IMR-90 (cell line): ENCODE measurements around the gene RAB3GAP2. TPM values are rescaled to one million over a fixed set of nuclear protein-coding genes. Genes with fewer than 3 reads are reported as not detected.

Experiments used
- ATAC-seq: fragments of 200-7000 bp; cut with Tn5 transposase; 2 replicates; pipeline ENCODE4 v1.9.1; 2020; ENCODE audit warnings: low read depth, mild to moderate bottlenecking, moderate library complexity
- BruUV-seq: library from RNA; stranded (reverse); fragments of 400-500 nt; replicated peaks from 2 replicates; lab custom pipeline; 2021; lab: Mats Ljungman, UMichigan
- CTCF ChIA-PET: fragments of 300-600 bp; formaldehyde crosslinking; extraction: SDS; loops from one replicate; lab custom pipeline; 2021; ENCODE audit warnings: antibody characterized with exemption; lab: Yijun Ruan, JAX
- POLR2A ChIA-PET: fragments of 300-600 bp; sonication (Branson Sonifier 250); formaldehyde crosslinking; loops from one replicate; lab custom pipeline; 2022; ENCODE audit warnings: antibody characterized with exemption; ENCODE audit not compliant: unreplicated experiment; lab: Charles Lee
- DNase-seq: peaks from one replicate; pipeline ENCODE4 v3.0.0; 2013
- H2AFZ ChIP-seq: replicated peaks from 2 replicates; pipeline ENCODE3; 2013; ENCODE audit warnings: low read length, mild to moderate bottlenecking; ENCODE audit not compliant: poor library complexity
- H2AK5ac ChIP-seq: 2 replicates; pipeline ENCODE4 v1.6.1; 2013; ENCODE audit warnings: low read depth, low read length, inconsistent platforms
- H2AK9ac ChIP-seq: replicated peaks from 2 replicates; pipeline ENCODE3; 2013; ENCODE audit warnings: mild to moderate bottlenecking, low read depth, low read length, moderate library complexity; ENCODE audit not compliant: poor library complexity
- H2BK120ac ChIP-seq: 2 replicates; pipeline ENCODE4 v1.6.1; 2013; ENCODE audit warnings: low read depth, low read length, inconsistent platforms
- H2BK15ac ChIP-seq: 3 replicates; pipeline ENCODE4 v1.6.1; 2013; ENCODE audit warnings: low read depth, low read length, inconsistent platforms
- H2BK20ac ChIP-seq: 2 replicates; pipeline ENCODE4 v1.6.1; 2013; ENCODE audit warnings: low read depth, mild to moderate bottlenecking, inconsistent platforms, low read length, moderate library complexity
- H2BK5ac ChIP-seq: 2 replicates; pipeline ENCODE4 v1.6.1; 2013; ENCODE audit warnings: mild to moderate bottlenecking, low read depth, low read length, inconsistent platforms; ENCODE audit not compliant: poor library complexity, severe bottlenecking
- H3K14ac ChIP-seq: replicated peaks from 2 replicates; pipeline ENCODE4 v1.6.1; 2013; ENCODE audit warnings: low read depth, low read length, inconsistent platforms
- H3K18ac ChIP-seq: 2 replicates; pipeline ENCODE4 v1.6.1; 2013; ENCODE audit warnings: low read depth, low read length, control low read depth
- H3K23ac ChIP-seq: 2 replicates; pipeline ENCODE4 v1.6.1; 2013; ENCODE audit warnings: low read depth, low read length, inconsistent platforms
- H3K27ac ChIP-seq: 2 replicates; pipeline ENCODE4 v1.5.1; 2013; ENCODE audit warnings: mild to moderate bottlenecking, control low read depth, low read length; ENCODE audit not compliant: insufficient read depth
- H3K27me3 ChIP-seq: 2 replicates; pipeline ENCODE4 v1.6.1; 2013; ENCODE audit warnings: low read length; ENCODE audit not compliant: control insufficient read depth, insufficient read depth
- H3K36me3 ChIP-seq: 2 replicates; pipeline ENCODE4 v1.6.1; 2013; ENCODE audit warnings: low read length, mixed read lengths; ENCODE audit not compliant: control insufficient read depth, insufficient read depth
- H3K4ac ChIP-seq: 2 replicates; pipeline ENCODE4 v1.6.1; 2013; ENCODE audit warnings: low read depth, low read length, inconsistent platforms
- H3K4me1 ChIP-seq: 2 replicates; pipeline ENCODE4 v1.6.1; 2013; ENCODE audit warnings: low read length, mixed read lengths; ENCODE audit not compliant: control insufficient read depth, insufficient read depth
- H3K4me2 ChIP-seq: 2 replicates; pipeline ENCODE4 v1.6.1; 2013; ENCODE audit warnings: low read depth, mild to moderate bottlenecking, control low read depth, low read length, moderate library complexity
- H3K4me3 ChIP-seq: 2 replicates; pipeline ENCODE4 v1.5.1; 2013; ENCODE audit warnings: low read depth, mild to moderate bottlenecking, control low read depth, low read length, moderate library complexity; ENCODE audit not compliant: insufficient read depth
- H3K56ac ChIP-seq: 2 replicates; pipeline ENCODE4 v1.6.1; 2013; ENCODE audit warnings: low read length, inconsistent platforms; ENCODE audit not compliant: insufficient read depth; ENCODE audit errors: extremely low read depth
- H3K79me1 ChIP-seq, 2 experiments: 2 replicates each; pipeline ENCODE4 v1.6.1; 2013; ENCODE audit warnings: low read length in 2 of 2, inconsistent platforms in 1 of 2, low read depth in 1 of 2
- H3K9ac ChIP-seq: 2 replicates; pipeline ENCODE4 v1.6.1; 2013; ENCODE audit warnings: low read depth, low read length, control low read depth
- H3K9me1 ChIP-seq: 2 replicates; pipeline ENCODE4 v1.6.1; 2013; ENCODE audit warnings: low read length, inconsistent platforms; ENCODE audit not compliant: insufficient read depth
- H3K9me3 ChIP-seq: 2 replicates; pipeline ENCODE4 v1.6.1; 2013; ENCODE audit warnings: low read length; ENCODE audit not compliant: control insufficient read depth, insufficient read depth
- H4K20me1 ChIP-seq: 2 replicates; pipeline ENCODE4 v1.6.1; 2013; ENCODE audit warnings: low read length, inconsistent platforms; ENCODE audit not compliant: insufficient read depth
- H4K5ac ChIP-seq: 2 replicates; pipeline ENCODE4 v1.6.1; 2013; ENCODE audit warnings: mild to moderate bottlenecking, low read depth, low read length, control low read depth
- H4K8ac ChIP-seq, 2 experiments: 2 replicates each; pipeline ENCODE4 v1.6.1; 2013; ENCODE audit warnings: low read depth in 2 of 2, low read length in 2 of 2, control low read depth in 1 of 2, inconsistent platforms in 1 of 2
- H4K91ac ChIP-seq: 2 replicates; pipeline ENCODE4 v1.6.1; 2013; ENCODE audit warnings: low read depth, low read length, inconsistent platforms; ENCODE audit not compliant: insufficient read depth
- BHLHE40 ChIP-seq: fragments of 150-350 bp; IDR thresholded peaks from 2 replicates; pipeline ENCODE4 v1.6.1; 2016; ENCODE audit warnings: mild to moderate bottlenecking, low read depth, low read length
- CEBPB ChIP-seq: IDR thresholded peaks from 2 replicates; pipeline ENCODE4 v1.6.1; 2012; ENCODE audit warnings: low read depth, low read length, improper control_type of control experiment
- CHD1 ChIP-seq: IDR thresholded peaks from 2 replicates; pipeline ENCODE4 v1.6.1; 2012; ENCODE audit warnings: low read depth, low read length, improper control_type of control experiment
- CTCF ChIP-seq: conservative IDR thresholded peaks from 2 replicates; pipeline ENCODE4 v1.5.1; 2012; ENCODE audit warnings: mild to moderate bottlenecking, low read depth, low read length, improper control_type of control experiment
- FOS ChIP-seq: fragments of 150-350 bp; IDR thresholded peaks from 2 replicates; pipeline ENCODE4 v1.6.1; 2016; ENCODE audit warnings: low read depth, low read length
- MAFK ChIP-seq: IDR thresholded peaks from 2 replicates; pipeline ENCODE4 v1.6.1; 2012; ENCODE audit warnings: low read depth, low read length, improper control_type of control experiment
- MAZ ChIP-seq: IDR thresholded peaks from 2 replicates; pipeline ENCODE4 v1.6.1; 2012; ENCODE audit warnings: low read depth, mild to moderate bottlenecking, low read length, improper control_type of control experiment, moderate library complexity, borderline replicate concordance
- MXI1 ChIP-seq: IDR thresholded peaks from 2 replicates; pipeline ENCODE4 v1.6.1; 2012; ENCODE audit warnings: low read depth, mild to moderate bottlenecking, low read length, moderate library complexity, borderline replicate concordance
- NFE2L2 ChIP-seq: fragments of 150-350 bp; IDR thresholded peaks from 2 replicates; pipeline ENCODE4 v1.6.1; 2016; ENCODE audit warnings: low read depth, mild to moderate bottlenecking, low read length
- POLR2A ChIP-seq: IDR thresholded peaks from 2 replicates; pipeline ENCODE4 v1.6.1; 2012; ENCODE audit warnings: mild to moderate bottlenecking, low read depth, low read length
- RAD21 ChIP-seq: IDR thresholded peaks from 2 replicates; pipeline ENCODE4 v1.6.1; 2012; ENCODE audit warnings: low read length, improper control_type of control experiment
- RCOR1 ChIP-seq: IDR thresholded peaks from 2 replicates; pipeline ENCODE4 v1.6.1; 2012; ENCODE audit warnings: mild to moderate bottlenecking, low read length, improper control_type of control experiment; ENCODE audit not compliant: insufficient replicate concordance
- RFX5 ChIP-seq: IDR thresholded peaks from 2 replicates; pipeline ENCODE4 v1.8.0; 2012; ENCODE audit warnings: low read depth, mild to moderate bottlenecking, low read length, moderate library complexity
- SMC3 ChIP-seq: fragments of 150-350 bp; IDR thresholded peaks from 2 replicates; pipeline ENCODE4 v1.6.1; 2016; ENCODE audit warnings: low read depth, mild to moderate bottlenecking, antibody characterized with exemption, low read length, moderate library complexity
- USF2 ChIP-seq: fragments of 150-350 bp; IDR thresholded peaks from 2 replicates; pipeline ENCODE4 v1.6.1; 2017; ENCODE audit warnings: mild to moderate bottlenecking, antibody characterized with exemption, low read length, low read depth
- WGBS, 2 experiments: methylation state at CpG; one replicate each; pipeline versions ENCODE4 v1.1.5 to v1.1.7; 2013; ENCODE audit warnings: missing lambda C conversion rate in 2 of 2; ENCODE audit not compliant: insufficient read length in 1 of 2; ENCODE audit errors: extremely low coverage in 2 of 2; 5-methylcytosine and 5-hydroxymethylcytosine counted together
- dilution Hi-C: fragments of 300-500 bp; cut with HindIII; formaldehyde crosslinking; loops from one replicate; pipeline ENCODE4 v1.14.3; 2018; ENCODE audit warnings: low sequenced_read_pairs; ENCODE audit not compliant: unreplicated experiment
- in situ Hi-C: fragments of 300-500 bp; cut with MboI; formaldehyde crosslinking; loops from 3 replicates; pipeline ENCODE4 v1.14.3; 2019; ENCODE audit warnings: low sequenced_read_pairs, inconsistent platforms, mixed read lengths
- intact Hi-C: fragments of 100-400 bp; cut with micrococcal nuclease; formaldehyde crosslinking; loops from 2 replicates; pipeline ENCODE4 v1.10.0; 2022
- polyA plus RNA-seq, 3 experiments: library from polyadenylated mRNA; depleted of rRNA; stranded (reverse); fragments of >200 nt; gene quantifications; 2 replicates each; pipeline ENCODE4 v1.2.3, GENCODE V29; 2012; ENCODE audit warnings: low replicate concordance in 1 of 3
- total RNA-seq: library from RNA; depleted of rRNA; stranded (reverse); fragments of >200 nt; gene quantifications from 2 replicates; pipeline ENCODE4 v1.2.3, GENCODE V29; 2012
- TF ChIP-seq, protein P1 (sequence below): fragments of 150-350 bp; IDR thresholded peaks from 2 replicates; pipeline ENCODE4 v1.6.1; 2016; ENCODE audit warnings: low read depth, mild to moderate bottlenecking, low read length, moderate library complexity, borderline replicate concordance

RAB3GAP2 gene
- total and polyA plus RNA-seq, 2 of the 4 experiments (the other 2 are of a cell fraction), result 12.3 to 37.8 TPM

- ChIA-PET POLR2A (no interaction called here), CTCF (no interaction called here)
- dilution Hi-C loops (no loop called here), in situ Hi-C loops (no loop called here), intact Hi-C loops (no loop called here)
- H2BK5ac ChIP-seq, result no peak overlapping the region
- no peaks in the 10 kb centered on the region for H3K27me3 ChIP-seq
- BruUV-seq, result no TSS peak
- H3K36me3 ChIP-seq, result peaks cover 27% of the 10 kb centered on the region
- H2BK15ac ChIP-seq, result no peak overlapping the region
- H3K56ac ChIP-seq, result no peak overlapping the region
- ATAC-seq (peak; percentile 59), DNase-seq (peak; percentile 39)
- peaks cover 0 to 3% of the 10 kb centered on the region in 2 experiments; a peak in 1 of 4 replicates for H3K79me1 ChIP-seq
- H2AK9ac ChIP-seq, result no peak overlapping the region
- H3K14ac ChIP-seq, result no peak overlapping the region
- H3K4me2 ChIP-seq, result no peak overlapping the region
- H4K8ac ChIP-seq, result no peak overlapping the region
- H2AFZ ChIP-seq, result no peak overlapping the region
- no peak overlapping the region for H3K23ac ChIP-seq
- H3K9me1 ChIP-seq, result no peaks in the 10 kb centered on the region
- H3K4me1 ChIP-seq, result no peaks in the 10 kb centered on the region
- no peak overlapping the region for H4K91ac ChIP-seq
- no peak overlapping the region for H3K18ac ChIP-seq
- H4K20me1 ChIP-seq, result no peaks in the 10 kb centered on the region
- TF ChIP-seq NFE2L2, result no peak
- TF ChIP-seq BHLHE40, result no peak
- no peak for TF ChIP-seq FOS
- no peak for TF ChIP-seq MAZ
- TF ChIP-seq, protein P1, sequence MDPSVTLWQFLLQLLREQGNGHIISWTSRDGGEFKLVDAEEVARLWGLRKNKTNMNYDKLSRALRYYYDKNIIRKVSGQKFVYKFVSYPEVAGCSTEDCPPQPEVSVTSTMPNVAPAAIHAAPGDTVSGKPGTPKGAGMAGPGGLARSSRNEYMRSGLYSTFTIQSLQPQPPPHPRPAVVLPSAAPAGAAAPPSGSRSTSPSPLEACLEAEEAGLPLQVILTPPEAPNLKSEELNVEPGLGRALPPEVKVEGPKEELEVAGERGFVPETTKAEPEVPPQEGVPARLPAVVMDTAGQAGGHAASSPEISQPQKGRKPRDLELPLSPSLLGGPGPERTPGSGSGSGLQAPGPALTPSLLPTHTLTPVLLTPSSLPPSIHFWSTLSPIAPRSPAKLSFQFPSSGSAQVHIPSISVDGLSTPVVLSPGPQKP, result no peak
- TF ChIP-seq RAD21, result no peak
- TF ChIP-seq MAFK, result no peak
- no peak for TF ChIP-seq SMC3
- no peak for TF ChIP-seq USF2
- no peak for TF ChIP-seq CTCF
- no peak for TF ChIP-seq RFX5
- TF ChIP-seq POLR2A, result no peak
- TF ChIP-seq MXI1, result no peak
- TF ChIP-seq CEBPB, result no peak
- no peak for TF ChIP-seq RCOR1
- no peak for TF ChIP-seq CHD1
- no CpG with 5 or more reads among the region's 1 CpG for WGBS, 2 experiments
- no peak overlapping the region for H2BK20ac ChIP-seq
- H2AK5ac ChIP-seq, result no peak overlapping the region
- H3K9me3 ChIP-seq, result no peaks in the 10 kb centered on the region
- H2BK120ac ChIP-seq, result no peak overlapping the region
- H3K27ac ChIP-seq, result no peak overlapping the region
- no peak overlapping the region for H3K4ac ChIP-seq
- no peak overlapping the region for H3K9ac ChIP-seq
- no peak overlapping the region for H3K4me3 ChIP-seq
- H4K5ac ChIP-seq, result no peak overlapping the region
These were observed 101.3 kb downstream of the RAB3GAP2 start for GRCh38 chr1:220170836-220171526.
